ENCODE data around the gene TFB1M.

TFB1M gene

DNA sequence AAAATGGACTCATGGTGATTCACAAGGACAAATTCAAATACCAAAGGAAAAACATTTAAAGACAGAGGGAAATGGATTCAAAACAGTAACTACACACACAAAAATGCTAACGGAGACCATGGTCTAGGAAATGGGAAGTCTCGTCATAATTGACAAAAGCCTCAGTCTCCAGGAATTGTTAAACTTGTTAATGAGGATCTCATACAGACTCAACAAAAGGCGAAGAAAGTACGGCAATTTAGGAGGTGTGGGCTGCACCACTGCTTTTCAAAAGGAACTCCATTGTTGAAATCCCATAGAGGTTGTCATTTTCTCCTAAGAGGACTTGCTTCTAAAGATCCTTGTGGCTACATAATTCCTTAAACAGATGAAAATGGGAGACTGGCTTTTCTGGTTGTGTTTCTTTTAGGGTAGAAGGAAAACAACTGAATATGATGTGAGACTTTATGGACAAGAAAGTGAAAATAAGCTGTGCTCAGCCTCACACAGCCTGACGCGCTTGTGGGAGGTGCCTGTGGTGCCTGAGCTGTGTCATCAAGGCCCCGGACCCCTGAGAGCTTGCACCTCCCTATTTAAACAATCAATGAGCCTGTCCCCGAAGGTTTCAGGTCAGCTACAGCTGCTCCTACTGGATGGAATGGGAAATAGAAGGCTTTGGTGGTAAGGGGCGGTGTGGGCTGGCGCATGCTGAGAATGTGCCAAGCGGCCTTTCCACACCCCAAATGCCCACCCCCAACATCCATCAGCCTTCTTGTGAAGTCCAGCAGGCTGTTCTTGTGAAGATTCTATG is 53.0 kb downstream of the TFB1M start:
- DNase-seq, result no peak

DNA sequence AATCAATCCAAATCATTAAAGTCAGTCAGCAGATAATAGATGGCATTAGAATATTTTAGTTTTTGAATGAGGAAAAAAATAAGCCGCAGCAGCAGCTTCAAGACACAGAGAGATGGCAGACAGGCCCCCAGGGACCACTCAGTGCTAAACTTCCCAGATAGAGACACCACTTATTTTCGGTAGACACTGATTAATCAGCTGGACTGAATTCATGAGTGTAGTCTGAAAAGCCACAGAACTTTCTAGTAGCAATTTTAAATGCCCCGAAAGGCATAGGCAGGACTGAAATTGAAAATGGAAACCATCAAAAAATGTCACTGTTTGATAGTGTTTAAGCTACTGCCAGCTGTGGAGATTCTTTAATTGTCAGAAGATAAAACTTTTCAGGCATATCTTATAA is 53.6 kb downstream of the TFB1M start:
- no peak for DNase-seq

DNA sequence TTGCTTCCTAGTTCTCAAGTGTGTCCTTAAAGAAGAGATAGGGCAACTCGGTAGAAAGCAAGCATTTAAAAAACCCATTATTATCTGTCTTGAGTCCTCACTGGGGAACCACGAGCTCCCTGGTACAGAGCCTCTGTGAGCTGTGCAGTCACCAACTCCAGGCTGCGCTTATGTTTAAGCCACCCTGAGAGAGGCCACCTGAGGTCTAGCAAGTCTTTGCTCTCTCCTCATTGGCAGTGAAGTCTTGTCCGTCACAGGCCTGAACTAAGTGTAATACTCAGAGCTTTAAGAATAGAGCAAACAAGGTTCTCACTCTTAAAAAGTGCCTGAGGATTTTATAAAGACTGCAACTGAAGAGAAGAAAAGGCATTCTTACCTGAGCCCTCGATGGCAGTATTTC is 54.4 kb downstream of the TFB1M start:
- no peak for DNase-seq

DNA sequence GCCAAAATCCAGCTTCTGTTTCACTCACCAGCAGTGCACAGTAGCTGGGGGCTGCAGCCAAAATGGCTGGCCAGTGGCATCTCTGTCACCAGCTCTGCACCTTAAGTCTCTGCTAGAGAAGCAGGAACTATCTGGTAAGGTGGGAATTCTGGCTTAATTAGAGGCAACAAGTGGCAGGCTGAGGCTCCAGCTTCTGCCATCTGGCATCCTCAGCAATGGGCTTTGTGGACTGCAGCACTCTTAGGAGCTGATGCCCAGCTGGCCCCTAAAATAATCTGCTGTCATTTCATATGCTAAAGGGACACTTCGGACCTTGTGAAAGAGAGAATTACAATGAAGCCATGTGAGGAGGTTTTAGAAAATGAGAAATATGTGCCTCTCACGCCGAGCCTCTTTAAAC is 55.1 kb downstream of the TFB1M start:
- no peak for DNase-seq

DNA sequence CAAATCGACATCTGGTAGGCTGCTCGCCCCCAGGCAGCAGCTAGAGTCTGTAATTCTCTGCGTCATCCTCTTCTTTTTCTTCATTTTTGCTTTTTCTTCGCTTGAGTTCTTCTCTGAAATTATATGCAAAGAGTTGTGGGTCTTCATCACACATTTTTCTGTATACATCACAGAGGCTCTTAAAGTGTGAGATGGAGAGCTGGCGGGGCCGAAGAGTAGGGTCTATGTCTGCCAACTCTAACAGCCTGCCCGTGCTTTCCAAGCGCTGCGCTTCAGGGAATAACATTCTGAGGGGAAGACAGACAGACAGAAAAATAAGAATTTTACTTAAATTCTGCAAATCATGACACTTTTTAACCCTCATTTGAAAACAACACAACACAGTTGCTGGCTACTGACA is 56.5 kb downstream of the TFB1M start:
- DNase-seq, result no peak

DNA sequence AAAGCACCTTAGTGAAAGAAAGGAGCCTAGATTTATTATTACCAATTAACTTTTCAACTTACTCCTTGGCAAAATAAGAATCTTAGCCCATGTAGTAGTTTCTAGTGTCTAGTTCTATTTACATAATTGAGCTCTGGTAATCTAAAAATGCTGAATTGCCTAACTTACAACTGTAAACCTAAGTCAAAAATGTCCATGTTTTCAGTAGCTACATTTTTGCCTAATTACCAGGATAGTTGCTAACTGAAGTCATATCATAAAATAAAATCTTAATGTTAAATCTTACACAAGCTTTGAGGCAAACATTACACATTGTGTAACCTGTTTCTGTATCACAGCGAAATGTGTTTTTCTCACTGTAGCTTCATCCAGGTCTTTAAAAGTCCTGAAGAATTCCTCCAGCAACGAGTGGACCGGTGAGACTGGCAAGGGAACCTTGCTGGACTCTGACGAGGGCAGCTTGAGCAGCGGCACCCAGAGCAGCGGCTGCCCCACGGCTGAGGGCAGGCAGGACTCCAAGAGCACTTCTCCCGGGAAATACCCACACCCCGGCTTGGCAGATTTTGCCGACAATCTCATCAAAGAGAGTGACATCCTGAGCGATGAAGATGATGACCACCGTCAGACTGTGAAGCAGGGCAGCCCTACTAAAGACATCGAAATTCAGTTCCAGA is 58.0 kb downstream of the TFB1M start:
- DNase-seq, result no peak

DNA sequence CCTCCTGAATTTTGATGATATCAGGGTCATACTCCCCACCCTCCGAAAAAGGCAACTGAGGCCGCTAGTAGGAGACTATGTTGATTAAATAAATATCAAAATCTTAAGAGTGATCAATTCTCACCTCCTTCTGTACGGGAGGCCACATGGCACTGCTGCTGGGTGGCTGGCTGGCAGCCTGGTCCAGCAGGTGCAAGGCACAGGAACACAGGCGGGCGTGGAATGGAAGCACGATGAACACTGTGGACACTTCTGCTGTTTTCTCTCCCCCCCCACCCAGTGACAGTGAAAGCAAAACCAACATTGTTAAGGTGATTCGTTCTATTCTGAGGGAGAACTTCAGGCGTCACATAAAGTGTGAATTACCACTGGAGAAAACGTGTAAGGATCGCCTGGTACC is 60.1 kb downstream of the TFB1M start:
- no peak for DNase-seq

DNA sequence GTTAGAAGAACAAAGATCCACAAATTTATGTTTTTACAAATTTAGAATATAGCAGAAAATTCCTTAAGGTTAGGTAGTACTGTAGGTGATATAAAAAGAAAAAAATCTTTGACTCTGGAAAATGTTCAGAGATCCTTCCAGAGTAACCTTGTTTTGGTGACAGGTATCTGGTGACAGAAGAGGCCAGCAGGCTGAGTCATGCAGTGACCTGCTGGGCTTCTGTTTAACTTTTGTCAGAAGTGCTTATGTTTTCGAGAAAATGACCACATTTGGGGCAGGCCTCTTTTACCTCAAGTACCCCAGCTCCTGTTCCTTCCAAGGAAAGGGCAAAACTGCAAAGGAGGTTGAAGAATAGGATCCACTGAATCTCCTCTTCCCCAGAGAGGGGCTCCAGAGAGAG is 60.9 kb downstream of the TFB1M start:
- no peak for DNase-seq

DNA sequence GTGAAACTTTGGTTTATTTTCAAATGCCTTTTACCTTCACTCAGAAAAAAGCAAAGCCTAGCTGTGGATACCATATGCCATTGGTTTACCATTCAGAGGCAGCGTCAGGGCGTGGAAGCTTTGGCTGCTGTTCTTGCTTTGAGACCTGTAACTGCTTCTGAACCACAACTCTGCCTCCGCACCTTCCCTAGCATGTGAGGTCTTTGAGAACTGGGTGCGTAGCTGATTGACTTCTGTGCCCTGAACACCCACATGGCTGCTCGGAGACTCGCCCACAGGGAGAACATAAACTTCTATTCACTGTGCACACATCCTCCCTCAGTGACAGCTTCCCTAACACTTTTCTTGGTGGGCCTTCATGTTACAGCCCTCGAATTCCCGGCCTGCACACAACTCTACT is 61.7 kb downstream of the TFB1M start:
- DNase-seq, result no peak

DNA sequence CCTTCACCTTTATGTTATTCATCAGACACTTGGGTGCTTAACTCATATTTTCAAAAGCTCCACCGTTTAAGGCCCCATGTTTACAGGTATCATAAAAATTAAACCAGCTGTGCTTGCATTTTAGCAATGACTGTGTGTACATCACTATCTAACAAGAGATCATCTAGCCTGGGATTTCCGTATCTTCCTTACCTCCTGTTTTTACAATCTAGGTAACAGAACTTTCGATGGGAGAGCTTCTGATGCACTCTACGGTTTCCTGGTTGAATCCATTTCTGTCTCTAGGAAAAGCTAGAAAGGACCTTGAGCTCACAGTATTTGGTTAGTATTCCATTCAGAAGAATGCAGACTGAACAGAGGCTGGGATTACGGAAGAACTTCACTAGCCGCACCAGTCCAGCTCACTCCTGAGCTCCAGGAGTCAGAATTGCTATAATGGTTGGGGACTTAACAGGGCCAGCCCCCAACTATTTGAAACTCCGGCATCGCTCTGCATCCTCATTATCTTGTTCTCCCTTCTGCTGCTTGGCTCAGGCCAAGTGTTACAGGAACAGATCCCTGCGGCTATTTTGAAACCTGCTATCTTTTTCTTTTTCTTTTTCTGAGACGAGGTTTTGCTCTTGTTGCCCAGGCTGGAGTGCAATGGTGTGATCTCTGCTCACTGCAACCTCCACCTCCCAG is 63.4 kb downstream of the TFB1M start:
- DNase-seq, result no peak

DNA sequence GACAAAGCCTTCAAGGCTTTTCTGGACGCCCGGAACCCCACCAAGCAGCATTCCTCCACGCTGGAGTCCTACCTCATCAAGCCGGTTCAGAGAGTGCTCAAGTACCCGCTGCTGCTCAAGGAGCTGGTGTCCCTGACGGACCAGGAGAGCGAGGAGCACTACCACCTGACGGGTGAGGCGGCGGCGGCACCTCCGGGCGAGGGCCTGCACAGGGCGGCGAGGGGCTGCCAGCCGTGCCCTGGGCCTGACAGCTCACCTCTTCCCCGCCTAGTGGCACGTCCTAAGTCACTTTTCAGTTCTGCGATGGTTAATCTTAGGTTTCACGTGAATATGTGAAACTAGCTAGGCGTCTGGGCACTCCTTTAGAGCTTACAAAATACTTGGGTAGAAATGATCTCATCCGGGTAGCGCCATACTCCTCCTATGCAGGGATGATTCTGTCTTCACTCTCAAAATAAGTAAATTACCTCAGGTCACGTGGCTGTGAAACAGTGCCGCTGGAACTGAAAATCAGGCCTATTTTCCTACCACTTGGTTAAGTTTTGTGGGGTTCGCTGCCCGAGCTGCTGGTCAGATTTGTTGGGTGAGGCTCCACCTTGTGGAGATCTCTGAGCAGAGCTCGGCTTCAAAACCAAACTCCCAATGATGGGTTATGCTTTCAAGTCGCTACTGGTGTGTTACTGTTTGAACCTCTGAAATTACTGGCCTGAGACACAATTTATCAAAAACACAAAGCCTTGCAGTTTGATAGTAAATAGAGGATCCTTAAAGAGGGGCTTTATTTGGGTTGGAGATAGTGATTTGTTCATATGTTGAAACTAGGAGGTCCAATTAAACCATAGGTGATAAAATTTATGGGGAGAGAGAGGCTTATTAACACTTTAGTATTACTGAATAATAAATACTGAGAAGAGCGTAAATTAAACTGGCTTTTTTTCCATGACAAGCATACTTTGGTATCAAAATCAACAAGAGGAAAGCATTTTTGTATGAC is 66.0 kb downstream of the TFB1M start:
- DNase-seq, result peak; percentile 5

DNA sequence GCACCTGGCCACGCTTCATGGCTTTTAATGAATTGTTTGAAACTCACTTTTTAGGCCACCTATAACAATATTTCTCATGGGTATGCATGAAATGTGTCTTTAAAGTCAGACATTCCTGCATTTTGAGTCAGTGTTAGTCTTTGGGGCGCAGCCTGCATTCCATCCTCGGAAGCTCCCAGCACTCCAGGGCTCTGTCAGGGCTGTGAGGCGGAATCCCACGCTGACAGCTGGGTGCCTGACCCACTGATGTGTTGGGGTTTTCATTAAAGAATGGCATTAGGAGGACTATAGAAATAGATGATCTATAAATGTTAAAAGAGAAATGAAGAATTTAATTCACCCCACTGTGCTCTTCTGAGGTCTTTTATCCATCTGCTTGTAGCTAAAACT is 66.7 kb downstream of the TFB1M start:
- no peak for DNase-seq

DNA sequence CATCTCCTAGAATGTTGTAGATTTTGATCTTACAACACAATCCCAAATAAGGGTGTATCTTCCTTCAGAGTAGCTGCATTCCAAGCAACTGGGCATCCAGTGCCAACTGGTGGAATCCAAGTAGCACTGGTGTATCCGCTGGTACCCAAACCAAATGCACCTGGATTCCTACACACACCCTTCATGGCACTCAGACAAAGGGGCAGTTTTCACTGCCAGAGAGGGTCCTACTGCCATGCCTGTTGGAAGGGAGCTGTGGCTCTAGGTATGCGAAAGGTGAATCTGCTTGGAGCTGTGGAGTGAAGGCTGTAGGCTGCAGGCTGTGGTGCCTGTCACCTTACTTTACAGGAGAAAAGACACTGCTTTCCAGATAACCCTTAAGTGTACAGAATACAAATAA is 67.5 kb downstream of the TFB1M start:
- DNase-seq, result no peak

DNA sequence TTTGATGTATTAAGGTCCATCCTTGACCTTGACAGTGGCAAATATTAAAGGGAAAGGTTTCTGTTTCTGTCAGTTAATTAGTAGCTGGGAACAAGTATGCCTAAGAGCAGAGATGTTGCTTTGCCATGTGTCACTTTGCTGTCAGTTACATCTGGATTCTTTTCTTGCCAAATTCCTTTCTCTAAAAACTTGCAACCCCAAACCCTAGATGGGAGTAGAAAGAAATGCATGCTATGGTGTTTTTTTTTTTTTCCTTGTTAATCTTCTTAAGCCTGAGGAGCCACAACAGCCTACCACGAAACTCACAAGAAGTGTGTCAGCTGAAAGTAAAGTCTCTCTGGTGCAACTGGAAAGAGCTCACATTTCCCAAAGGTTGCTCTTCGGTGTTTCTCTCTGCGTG is 68.5 kb downstream of the TFB1M start:
- no peak for DNase-seq

DNA sequence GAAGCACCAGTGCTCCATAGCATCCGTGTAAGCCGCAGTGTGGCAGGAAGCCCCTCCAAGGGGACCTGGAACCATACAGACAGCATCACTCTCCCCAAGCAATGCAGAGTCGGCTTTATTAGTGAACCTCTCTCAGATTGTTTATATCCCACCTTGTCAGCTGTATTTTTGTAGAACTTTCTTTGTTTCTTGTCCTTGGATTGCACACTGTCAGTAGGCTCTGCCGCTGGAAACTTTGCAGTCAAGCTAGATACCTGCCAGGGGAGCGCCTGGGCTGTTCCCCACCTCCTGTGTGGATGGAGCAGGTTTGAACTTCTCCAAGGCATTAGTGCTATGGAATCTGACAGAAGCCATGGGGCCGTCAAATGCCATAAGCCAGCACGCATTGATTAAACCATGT is 69.1 kb downstream of the TFB1M start:
- no peak for DNase-seq

DNA sequence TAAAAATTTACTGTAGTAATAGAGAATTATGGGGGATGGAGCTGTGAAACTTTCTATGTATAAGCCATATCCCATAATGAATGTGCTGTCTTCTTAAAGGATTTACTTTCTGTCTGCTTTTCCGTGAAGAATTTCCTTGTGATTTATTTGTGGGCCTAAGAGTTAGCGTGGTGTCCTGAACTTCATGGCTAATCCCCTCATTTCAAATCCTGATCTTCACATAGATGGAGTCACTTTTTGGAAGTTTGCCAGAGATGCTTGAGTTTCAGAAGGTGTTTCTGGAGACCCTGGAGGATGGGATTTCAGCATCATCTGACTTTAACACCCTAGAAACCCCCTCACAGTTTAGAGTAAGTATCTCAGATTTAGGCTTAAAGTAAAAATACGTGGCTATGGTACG is 69.8 kb downstream of the TFB1M start:
- DNase-seq, result no peak

DNA sequence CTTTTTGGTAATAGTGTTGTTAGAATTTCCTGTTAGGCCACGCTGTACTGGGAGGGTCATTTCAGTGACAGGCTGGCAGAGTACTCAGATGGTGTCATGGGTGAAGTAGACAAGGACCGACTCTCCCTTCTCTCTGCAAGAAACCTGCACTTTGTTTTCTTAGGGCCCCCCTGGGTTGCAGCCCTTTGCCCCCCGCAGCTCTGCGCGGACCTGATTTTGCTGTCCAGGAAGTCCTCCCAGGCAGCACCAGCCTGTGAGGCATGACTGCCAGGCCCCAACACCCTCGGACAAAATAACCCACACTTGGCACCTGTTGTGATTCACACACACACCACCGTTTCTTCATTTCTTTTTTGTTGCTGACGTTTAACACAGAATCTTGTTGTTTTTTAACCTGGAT is 72.3 kb downstream of the TFB1M start:
- DNase-seq, result no peak

DNA sequence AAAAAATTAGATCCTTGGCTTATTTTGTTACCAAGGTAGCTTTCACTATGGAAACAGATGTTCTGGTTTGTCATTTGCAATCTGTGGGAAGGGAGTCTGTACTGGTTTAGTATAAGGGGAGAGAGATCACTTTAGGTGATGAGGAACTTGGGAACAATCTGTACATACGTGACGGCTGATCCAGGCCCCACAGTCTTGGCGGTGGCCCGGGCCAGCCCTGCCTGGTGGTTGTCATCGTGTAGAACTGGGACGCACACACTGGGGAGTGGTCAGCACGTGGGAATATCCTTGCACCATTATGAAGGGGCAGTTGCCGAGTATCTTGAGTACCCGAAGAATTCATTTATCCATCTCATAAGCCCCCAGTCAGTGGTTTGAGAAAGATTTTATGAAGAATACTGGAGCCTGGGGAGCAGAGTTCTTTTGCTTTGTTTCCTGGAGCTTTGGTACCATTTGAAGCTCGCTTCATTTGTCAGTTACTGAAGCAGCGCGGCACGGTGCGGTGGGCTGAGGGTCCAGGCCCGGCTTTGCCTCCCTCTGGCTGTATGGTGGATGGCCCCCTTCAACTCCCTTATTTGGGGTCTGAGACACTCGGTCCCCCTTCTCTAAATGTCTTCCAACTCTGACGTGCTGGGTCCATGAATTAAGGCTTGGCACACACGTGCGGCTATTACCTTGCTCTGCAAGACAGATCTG is 73.2 kb downstream of the TFB1M start:
- no peak for DNase-seq

DNA sequence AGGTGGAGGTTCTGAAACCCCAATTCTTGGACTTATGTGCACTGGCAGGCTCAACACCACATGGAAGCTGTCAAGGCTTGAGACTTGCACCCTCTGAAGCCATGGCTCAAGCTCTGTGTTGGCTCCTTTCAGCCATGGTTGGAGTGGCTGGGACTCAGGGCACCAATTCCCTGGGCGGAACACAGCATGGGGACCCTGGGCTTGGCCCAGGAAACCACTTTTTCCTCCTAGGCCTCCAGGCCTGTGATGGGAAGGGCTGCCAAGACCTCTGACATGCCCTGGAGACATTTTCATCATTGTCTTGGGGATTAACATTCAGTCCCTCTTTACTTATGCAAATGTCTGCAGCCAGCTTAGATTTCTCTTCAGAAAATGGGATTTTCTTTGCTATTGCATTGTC is 76.7 kb downstream of the TFB1M start:
- DNase-seq, result no peak

DNA sequence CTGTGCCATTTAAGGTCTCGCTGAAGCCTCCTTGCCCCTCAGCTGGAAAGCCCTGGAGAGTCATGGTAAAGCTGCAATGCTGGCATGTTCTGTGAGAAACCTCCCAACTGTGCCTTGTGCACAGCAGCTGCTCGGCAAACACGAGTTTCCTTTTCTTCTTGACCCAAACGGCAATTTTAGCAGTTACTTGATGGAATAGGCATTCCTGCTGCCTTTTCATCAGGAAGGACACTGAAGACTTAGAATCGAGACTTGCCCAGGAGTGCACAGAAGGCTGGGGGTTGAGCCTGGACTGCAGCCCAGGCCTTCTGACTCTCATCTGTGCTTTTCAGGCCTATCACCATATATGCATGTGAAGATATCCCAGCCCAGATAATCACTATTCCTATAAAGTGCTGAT is 79.2 kb downstream of the TFB1M start:
- DNase-seq, result no peak

DNA sequence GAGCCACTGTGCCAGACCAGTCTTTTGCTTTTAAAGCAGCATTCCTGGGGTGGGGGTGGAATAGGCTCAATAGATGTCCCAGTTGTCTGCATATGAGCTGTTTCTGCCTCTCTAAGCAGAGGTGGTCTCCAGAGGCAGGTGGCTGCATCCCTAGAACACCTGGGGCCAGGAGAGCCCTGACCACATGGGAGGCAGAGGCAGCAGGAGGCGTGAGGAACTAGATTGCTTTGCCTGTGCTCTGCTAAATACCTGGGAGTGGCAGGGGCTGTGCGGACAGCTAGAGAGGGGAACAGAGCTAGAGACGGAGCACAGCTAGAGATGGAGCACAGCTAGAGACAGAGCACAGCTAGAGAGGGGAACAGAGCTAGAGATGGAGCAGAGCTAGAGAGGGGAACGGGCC is 79.6 kb downstream of the TFB1M start:
- DNase-seq, result no peak

DNA sequence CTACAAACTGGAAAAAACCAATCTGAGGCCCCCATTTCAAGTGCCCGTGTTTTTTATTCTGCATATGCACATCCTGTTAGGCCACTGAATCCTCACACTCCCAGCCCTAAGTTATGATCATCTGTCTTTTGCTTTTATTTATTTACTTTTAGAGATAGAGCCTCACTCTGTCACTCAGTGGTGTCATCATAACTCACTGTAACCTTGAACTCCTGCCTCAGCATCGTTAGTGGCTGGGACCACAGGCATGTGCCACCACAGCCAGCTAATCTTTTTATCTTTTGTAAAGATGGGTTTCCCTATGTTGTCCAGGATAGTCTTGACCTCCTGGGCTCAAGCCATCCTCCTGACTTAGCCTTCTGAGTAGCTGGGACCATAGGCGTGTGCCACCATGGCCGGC is 80.1 kb downstream of the TFB1M start:
- no peak for DNase-seq
